ENCODE results near the gene SCD5.
"Not testable (repeated sequence)": the region's sequence is repeated elsewhere in the genome, so short reads cannot be mapped to it uniquely, and the experiment has no call there.

Gene SCD5

DNA sequence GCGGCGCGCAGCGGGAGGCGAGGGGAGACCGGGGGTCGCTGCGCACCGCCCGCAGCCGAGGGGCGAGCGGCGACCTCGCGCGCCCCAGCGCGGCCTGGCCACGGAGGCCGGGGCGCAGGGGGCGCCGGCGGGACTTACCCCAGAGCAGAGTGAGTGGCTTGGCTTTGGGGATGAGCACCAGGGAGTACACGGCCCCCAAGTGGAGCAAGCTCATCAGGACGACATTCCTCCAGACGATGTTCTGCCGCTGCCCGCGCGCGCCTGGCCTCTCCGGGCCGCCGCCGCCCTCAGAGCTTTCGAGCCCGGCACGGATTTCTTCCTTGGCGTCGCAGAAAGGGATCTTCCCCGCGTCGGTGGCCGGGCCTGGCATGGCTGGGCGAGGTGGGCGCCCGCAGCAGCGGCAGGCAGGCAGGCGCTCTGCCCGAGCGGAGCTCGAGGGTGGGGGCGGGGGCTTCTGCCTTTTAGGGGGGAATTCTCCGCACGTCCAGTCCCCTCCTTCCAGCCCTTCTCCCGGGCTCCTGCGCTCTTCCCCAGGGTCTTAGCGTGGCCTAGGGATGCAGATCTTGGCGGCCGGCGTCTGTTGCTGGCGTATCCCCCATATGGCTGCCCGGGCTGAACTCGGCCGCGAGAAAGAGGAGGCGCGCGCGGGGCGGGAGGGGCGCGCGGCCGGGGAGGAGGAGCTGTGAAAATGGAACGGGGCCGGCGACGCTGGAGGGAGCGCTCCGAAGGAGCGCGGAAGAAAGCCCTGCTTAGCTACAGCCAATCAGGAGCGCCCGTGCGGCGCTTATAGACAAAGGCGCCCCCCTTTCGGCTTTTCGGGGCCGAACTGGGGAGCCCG lies at the start of gene SCD5:
Gene SCD5, minus strand, starts transcription at position 629 of the 838 bp plus-strand sequence. Its CDS starts 259 bp downstream, at position 370.
- DNase-seq (ENCODE audit: low spot score): peak; percentile 67

DNA sequence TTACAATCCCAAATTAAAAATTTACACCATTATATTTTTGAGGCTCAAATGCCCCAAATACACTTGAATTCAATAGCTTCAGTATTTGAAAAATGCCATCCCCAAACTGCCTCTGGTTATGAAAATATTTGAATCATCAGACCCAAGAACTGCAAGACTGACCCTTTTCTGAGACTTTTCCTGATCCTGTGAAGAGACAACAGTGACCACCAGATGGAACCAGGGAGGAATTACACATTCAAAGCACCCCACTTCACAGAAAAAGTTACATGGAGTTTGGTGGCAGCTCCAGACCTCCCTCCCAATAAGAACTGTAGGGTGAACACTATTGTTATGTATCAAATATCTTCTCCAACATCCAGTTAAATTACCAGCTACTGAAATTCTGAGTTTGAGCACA lies 44.0 kb upstream of the SCD5 start:
- peak; percentile 11 for DNase-seq (ENCODE audit: low spot score)

DNA sequence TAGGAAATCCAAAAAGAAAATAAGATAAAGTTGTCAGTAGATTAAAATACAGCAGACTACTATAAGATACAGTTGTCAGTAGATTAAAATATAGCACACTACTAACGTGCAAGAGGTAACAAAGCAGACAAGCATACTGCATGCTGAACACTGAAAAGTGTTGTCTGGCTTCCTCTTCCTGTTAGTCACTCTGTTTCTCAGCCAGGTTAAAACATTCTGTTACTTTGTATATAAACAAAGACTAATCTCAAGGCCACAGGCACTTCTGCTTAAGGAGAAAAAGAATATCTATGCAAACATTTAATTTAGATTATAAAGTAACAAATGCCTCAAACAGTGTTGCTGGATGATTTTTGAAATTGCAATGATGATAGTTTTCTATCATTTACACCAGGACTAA lies 41.0 kb upstream of the SCD5 start:
- DNase-seq (ENCODE audit: low spot score): no peak

DNA sequence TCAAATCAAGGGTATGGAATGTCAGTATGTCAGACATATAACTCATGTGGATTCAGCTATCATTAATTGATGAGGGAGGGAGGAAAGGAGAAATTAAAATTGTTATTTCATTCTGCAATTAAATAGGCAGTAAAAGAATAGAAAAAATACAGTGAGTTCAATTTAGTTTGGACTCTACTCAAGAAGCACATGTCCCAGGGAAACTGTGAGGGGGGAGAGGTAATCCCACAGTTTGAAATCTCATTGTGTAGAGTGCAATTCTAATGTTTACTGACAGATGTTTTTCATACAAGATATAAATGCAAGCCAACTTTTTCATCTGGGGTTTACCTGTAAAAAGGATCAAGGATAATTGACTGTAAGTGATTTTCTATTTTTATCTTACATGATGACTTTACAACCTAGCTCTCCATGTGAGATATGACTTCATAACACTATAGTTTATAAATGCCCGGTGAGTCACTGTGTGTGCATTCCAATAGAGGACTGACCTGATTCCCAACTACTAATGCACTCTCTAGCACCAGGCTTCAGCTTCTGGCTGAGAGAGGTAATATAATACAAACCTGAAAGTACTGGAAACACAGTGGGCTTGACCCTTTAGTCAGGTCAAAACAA lies 35.2 kb upstream of the SCD5 start:
- peak; percentile 67 for DNase-seq (ENCODE audit: low spot score)

DNA sequence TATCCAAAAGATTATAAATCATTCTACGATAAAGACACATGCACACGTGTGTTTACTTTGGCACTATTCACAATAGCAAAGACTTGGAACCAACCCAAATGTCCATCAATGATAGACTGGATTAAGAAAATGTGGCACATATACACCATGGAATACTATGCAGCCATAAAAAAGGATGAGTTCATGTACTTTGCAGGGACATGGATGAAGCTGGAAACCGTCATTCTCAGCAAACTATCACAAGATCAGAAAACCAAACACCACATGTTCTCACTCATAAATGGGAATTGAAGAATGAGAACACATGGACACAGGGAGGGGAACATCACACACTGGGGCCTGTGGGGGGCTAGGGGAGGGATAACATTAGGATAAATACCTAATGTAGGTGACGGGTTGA lies 34.5 kb upstream of the SCD5 start:
- not testable (repeated sequence) for DNase-seq (ENCODE audit: low spot score)

DNA sequence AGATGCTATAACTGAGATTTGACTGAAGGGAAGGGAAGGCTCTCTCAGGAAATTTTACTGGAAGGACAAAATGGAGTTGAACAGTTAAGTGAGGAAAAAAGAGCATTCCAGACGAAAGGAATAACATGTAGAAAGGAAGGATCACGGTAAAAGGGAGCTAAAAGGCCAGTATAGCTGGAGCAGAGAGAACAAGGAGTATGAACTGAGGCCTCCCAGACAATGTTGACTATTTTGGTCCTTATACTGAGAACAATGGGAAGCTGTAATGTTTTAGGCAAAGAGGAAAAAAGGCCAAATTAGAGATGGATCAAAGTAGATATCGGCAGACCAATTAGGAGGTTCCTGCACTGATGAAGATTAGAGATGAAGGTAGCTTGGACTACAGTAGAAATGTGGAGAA lies 26.8 kb upstream of the SCD5 start:
- no peak for DNase-seq (ENCODE audit: low spot score)

DNA sequence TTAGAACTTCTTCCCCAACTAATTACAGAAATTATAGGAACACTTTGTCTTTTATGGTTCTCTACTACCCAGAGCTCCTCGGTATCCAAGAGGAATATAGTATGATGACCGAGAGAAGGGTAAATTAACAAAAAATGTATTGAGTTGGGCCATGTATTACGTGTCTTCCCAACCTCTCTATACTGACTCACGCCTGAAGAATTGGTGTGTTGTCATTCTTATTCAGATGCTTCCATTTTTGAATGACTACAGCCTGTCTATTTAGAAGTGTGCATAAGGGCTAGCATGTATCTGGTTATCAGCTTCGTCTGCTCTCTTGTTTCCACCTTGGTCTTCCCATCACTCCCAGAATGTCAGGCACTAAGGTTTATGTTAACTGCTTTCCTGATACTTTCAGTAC lies 24.5 kb upstream of the SCD5 start:
- no peak for DNase-seq (ENCODE audit: low spot score)

DNA sequence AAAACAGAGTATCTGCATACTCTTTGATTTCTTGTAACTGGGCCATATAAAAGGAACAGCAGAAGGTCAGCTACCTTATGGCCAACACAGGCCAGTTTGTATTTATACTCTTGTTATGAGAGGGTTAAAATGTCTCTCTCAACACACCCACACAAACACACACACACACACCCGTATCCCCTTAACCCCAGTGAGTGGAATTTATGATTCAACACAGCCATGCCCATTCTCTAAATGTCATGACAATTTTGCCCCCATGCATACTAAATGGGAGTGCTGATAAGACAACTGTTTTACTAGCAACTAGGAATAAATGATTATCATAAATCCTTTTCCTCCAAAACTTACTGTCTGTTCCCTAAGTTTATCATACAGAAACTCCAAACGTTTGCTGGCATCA lies 22.1 kb upstream of the SCD5 start:
- no peak for DNase-seq (ENCODE audit: low spot score)

DNA sequence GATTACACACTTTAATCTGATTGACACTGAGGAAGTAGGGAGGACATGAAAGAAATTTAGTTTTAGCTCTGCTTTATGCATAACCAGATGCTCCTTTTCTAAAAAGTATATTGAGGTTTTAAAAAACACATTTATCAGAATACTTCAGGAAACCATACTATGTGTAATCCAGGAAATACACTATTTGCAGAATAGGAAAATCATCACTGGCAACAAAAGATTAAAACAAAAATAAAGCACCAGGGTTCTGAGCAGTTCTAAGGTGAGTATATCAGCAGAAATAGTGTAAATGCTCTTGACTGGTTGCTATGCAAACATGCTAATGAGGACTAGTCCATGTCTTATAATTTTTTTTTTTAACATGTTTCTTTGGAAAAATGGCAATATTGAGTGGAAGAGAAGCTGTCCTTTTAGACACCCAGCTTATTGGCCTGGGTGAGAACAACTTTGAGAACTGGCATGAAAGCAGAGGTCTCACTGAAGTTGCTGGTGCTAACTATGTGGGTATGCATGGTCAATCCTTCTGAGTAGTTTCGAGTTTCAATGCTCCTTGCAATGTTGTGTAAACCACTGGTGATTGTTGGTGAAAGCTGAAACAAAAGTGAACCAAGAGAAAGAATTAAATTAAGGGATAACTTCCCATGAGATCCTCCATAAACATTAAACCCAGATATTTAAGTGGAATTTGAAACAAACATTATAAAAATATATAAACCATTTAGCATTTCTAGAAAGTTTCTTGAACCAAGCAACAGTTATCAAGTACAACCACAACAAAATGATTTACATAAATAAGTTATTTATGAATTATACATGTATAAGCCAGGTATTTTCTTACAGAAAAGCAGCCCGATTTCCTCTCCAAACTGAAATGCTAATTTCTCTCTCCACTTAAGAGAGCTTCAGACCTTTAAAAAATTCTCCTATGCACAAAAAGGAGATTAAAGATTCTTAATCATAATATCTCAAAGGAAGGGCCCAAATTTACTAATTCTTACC lies 20.4 kb upstream of the SCD5 start:
- no peak for DNase-seq (ENCODE audit: low spot score)

DNA sequence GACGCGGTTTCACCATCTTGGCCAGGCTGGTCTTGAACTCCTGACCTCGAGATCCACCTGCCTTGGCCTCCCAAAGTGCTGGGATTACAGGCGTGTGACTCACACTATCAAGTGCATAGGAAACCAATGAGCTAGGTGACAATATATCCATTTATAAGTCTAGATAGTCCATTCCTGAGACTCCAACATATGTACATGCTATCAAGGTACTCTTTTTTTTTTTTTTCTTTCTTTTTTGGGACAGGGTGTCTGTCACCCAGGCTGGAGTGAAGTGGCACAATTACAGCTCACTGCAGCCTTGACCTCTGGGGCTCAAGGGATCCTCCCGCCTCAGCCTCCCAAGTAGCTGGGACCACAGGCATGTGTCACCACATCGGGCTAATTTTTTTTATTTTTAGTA lies 18.3 kb upstream of the SCD5 start:
- DNase-seq (ENCODE audit: low spot score): not testable (repeated sequence)

DNA sequence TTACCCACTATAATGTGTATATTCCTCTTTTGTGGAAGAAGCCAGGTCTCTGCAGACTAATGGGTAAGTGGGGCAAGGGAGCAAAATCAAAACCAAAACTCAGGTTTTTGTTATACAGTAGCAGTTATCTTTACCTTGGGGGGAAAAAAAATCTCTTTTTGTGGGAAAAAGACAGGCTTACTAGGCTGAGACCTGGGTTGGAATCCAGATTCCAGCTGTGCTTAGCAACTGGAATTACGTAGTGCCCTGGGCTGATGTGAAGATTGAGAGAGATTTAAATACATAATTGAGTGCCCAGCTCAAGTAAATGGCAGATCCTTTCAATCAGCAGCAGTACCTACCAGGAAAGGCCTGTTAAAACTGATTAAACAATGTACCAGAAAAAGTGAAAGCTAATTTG lies 15.4 kb upstream of the SCD5 start:
- DNase-seq (ENCODE audit: low spot score): no peak

DNA sequence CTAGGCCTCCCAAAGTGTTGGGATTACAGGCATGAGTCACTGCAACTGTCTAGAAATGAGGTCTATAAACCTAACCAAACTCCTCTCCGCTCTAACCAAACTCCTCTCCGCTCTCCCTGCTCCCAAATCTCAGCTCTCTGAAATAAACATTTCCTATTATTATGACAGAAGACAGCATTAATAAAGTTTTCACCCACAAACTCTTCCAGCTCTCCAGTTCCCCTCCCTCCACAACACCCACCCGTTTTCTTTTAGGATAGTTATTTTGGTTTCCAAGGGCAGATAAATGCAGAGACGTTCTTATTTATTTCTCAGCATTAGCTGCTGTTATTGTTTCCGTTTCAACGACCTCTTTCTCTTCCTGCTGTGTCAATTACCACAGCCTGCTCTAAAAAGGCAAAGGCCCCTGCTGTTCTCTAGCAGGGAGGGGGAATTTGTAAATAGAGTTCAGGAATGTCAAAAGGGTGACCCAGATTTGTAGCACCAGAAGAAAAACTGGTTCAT lies 13.3 kb upstream of the SCD5 start:
- DNase-seq (ENCODE audit: low spot score): no peak

DNA sequence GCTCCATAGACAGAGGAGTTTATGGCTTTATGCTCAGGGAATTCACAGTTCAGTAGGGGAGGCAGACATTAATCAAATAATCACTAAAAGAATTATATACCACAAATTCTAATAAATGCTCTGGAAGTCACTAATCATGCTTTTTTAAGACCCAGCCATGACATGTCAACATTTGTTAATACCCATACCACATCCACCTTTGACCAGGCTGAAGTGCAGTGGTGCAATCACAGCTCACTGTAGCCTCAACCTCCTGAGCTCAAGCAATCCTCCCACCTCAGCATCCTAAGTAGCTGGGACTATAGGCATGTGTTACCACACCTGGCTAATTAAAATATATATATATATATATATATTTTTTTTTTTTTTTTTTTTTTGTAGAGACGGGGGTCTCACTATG lies 12.8 kb upstream of the SCD5 start:
- DNase-seq (ENCODE audit: low spot score): no peak

DNA sequence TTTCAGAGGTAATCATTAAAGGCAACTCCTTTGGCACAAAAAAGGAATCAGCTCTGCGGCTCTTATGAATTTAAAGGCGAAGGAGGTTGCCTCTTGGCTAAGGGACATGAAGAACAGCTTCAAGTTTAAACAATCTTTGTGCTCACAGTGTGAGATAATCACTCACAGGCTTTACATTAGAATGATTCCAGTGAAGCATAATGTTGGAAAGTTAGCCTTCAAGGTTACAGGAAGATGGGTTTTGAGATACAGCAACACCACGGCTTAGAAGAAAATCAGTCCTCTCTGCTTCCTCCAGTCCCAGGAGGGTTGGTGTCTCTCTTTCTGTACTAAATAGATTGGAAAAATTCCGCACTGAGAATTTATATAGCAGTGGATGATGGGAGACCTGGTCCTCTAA lies 11.6 kb upstream of the SCD5 start:
- DNase-seq (ENCODE audit: low spot score): no peak

DNA sequence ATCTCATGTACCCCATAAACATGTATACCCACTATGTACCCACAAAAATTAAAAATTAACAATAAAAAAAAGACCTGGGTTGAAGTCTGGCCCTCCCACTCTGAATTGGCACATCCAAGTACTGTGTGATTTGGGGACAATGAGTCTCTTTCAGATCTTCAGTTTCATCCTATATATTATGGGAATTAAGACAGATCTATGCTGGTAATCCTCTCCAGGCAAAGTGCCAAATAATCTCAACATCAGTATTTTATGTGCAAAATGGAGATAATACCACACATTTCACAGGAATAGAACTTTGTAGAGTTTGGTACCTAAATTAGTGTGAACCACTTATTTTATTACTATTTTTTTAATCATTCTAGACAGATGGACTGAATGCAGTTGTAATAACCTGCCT lies 11.0 kb upstream of the SCD5 start:
- no peak for DNase-seq (ENCODE audit: low spot score)

DNA sequence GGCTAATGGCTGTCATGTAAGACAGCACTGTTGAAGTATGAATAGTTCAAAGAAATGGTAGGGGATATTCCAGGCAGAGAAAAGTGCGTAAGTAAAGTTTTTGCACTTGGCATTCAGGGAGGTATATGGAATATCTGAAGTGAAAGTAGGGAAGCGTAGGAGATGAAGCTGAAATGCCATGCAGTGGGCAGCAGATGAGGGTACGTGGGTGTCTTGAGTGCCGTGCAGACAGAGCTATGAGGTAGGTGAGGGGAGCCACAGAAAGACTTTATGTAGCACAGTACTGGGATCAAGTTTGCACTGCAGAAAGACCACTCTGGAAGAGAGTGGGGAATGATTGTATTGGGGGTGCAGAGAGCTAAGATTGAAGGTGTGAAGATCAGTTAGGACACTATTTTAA lies 5.2 kb upstream of the SCD5 start:
- no peak for DNase-seq (ENCODE audit: low spot score)

DNA sequence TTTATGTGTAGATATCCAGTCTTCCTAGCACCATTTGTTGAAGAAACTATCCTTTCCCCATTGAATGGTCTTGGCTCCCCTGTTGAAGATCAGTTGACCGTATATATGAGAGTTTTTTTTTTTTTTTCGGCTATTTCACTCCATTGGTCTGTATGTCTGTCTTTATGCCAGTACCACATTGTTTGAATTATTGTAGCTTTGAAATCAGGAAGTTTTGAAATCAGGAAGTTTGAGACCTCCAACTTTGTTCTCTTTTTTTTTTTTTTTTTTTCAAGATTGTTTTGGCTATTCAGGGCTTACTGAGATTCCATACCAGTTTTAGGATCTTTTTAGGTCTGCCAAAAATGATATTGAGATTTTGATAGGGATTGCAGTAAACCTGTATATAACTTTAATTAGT lies 4.3 kb upstream of the SCD5 start:
- no peak for DNase-seq (ENCODE audit: low spot score)

DNA sequence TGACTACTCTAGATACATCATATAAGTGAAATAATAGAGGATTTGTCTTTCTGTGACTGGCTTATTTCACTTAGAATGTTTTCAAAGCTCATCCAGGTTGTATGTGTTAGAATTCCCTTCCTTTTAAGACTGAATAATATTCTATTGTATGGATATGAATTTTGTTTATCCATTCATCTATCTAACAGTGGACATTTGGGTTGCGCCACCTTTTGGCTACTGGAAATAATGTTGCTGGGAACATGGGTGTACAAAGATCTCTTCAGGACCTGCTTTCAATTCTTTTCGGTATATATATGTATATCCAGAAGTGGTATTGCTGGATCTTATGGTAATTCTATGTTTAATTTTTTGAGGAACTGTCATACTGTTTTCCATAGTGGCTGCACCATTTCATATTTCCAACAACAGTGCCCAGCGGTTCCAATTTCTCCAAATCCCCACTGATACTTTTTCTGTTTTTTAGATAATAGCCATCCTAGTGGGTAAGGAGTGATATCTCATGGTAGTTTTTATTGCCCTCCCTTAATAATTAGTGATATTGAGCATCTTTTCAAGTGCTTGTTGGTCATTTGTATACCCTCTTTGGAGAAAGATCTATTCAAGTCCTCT lies 3.4 kb upstream of the SCD5 start:
- no peak for DNase-seq (ENCODE audit: low spot score)

DNA sequence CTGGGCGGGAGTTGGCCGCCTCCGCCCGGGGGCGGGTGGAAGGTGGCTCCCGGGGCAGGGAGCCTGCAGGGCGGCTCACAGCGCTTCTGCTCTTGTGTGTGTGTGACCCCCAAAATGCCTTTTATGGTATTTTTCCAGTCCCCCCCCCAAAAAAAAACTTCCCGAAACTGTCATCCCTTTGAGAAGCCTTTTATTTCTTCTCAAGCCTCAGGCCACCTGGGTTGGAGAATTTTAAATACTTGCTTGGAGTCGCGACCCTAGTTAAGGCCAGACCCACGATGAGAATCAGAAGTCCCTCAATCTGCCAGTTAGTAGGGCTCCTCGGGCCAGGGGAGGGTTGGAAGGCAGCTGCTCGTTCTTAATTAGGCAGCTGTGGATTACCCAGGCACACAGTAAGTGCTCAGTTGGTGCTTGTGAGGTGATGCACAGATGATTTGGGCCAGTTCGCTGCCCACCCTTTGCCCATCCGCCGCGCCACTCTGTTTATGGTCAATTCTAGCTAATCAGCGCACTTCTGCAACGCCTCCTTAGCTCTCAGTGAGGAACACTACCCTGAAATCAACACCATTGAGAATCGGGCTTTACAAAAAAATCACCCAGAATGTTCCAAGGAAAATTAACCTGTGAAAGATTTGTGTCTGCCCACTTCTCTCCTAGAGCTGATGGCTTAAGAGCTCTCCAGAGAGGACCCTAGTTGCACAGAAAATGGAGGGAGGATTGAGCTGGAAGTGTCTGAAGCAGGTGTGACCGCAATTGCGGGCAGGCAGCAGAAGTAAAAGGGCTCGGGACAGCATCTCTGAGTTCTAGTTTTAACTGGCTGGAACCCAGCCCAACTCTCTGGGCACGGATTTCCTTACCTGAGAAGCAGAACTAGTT lies 648 bp upstream of the SCD5 start:
- no peak for DNase-seq (ENCODE audit: low spot score)

DNA sequence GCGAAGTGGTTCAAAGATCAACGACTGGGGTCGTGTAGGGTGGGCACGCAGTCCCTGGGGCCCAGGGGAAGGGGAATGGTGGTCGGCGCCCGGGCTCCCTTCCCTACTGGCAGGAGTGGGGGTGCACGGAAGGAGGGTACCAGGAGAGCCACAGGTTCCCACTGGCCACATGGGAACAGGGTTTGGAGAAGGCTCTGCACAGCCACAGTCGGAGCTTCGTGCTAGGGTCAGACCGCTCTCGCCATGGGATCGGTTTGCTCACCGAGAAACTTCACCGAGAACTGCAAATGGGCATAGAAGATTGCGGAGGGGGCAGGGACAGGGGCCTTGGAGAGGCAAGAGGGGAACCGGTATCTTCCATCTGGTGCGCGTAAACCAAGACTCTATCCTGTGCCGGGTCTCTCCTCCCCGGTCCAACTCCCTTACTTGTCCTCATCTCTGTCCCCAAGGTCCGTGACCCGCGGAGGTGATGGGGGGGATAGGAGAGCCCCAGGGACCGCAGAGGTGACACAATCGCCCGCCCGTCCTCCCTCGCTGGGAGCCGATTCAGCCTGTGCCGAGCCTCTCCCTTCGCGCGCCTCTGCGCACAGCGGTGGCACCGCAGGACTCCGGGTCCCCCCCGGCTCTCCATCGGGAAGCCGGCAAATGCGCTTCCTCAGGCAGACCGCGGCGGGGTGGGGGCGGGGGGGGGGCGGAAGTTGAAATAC lies 1.0 kb downstream of the SCD5 start:
- DNase-seq (ENCODE audit: low spot score): no peak

Measured in hepatic stellate cell (primary cell).